HG03135 (cell line): ENCODE measurements around the gene CPEB4.
A peak's percentile ranks its signal among the peaks of the same experiment; 100 is the strongest.

Experiments used
- ATAC-seq: cut with Tn5 transposase; IDR thresholded peaks from one replicate; pipeline ENCODE4 v1.9.1; 2021; ENCODE audit warnings: mild to moderate bottlenecking, moderate library complexity; ENCODE audit not compliant: unreplicated experiment

CPEB4 gene

DNA sequence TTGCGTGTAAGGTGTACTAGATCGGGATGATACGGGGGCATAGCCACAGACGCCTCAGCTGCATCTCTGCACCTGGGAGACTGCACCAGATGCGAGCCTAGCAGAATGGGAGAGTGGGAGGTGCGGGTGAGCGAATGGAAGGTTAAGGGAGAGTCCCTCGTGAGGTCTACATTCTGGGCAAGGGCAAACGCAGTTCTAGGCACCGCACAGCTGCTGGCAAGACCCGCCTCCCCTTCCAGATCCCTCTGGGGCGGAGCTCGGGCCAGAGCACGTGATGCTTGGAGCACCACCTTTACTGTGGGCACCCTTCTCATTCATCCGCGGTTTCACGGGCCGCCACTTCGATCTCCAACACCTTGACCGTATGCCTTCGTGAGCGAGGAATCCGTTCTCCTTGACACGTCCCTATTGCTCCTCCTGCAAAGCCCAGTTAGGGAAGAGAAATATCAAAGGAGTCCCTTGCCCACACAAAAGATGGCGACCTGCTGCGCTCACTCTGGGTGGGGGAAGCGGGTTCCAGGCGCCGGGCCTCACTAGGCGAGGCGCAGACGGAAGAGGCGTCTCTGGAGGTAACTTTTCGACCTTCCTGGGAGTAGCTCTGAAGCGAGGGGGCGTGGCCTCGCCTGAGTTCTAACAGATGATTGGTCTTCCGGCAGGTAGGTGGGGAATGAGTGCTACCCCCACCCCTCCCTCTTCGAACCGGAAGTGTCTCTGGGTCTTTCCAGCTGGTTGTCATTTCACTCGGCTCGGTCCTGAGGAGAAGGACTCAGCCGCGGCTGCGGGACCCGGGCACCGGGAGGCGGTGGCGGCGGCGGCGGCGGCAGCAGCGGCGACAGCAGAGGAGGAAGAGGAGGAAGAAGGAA, at the start of gene CPEB4:
TSS of gene CPEB4 (plus strand) at position 740 of the 863 bp plus-strand sequence. CDS start 1,385 bp downstream, outside the sequence.
- peak; percentile 94 for ATAC-seq

GRCh38 chr5:173839117-173839713, 48.9 kb upstream of the CPEB4 start:
- ATAC-seq = no peak

DNA sequence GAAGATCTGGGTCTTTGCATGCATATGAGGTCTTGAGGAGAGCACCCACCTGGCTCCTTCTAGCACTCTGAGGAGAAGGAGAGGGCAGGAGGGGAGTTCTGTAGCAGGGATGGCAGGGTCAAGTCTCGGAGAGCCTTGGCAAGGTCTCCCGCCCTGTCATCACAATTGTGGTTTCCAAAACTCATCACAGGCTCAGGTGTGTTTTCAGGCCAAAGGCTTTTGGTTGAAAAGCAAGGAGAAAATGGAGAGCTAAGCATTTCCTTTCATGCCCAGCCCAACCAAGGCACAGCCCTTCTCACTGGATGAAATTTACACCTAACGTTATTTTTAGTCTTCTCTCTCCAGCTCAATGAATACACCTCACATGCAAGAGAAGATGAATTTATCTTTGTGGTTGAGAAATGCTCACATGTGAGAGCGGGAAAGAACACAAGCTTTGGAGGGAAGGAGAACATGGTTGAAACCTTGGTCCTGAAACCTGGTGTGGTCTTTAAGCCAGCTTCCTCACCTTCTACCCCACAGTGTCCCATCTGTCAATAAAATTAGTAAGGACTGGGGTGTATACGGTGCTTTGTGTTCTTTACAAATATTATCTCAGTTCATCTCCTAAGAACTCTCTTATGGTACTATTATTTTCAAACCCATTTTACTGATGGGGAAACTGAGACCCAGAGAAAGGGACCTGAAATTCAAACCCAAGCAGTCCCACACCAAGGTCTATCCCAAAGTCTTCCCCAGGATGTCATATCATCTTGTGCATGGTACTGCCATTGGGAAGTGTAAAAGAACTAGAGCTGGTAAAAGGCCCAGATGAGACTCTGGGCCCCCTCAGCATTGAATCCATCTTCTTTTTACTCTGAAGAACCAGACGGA, 47.8 kb upstream of the CPEB4 start:
- ATAC-seq = no peak

DNA sequence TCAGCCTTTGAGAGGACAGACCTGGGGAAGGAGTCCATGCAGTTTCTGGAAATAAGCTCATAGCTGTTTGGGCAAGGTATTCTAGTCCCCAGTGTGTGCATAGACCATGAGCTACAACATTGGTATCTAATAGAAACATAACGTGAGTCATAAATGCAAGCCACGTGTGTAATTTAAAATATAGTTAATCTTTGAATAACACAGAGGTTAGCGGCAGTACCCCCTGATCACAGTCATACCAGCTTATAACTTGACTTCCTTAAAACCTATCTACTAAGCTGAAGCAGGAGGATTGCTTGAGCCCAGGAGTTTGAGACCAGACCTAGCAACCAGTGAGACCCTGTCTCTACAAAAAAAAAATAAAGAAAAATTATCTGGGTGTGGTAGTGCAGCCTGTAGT, 46.4 kb upstream of the CPEB4 start:
- no peak for ATAC-seq

DNA sequence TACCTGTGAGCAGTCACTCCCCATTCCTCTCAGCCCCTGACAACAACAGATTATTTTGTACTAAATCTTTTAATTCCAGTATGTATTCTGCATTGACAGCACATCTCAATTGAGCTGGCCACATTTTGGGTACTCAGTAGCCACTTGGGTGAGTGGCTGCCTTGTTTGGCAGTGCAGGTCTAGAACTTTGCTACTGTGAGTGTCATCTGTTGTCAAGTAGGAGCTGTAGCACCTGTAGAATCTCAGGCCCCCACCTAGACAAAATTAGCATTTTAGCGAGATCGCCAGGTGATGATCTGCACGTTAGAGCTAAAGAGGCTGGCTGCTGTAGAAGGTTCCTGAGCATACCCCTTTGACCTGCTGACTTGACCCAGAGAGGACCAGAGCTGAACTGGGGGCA, 44.4 kb upstream of the CPEB4 start:
- no peak for ATAC-seq

- ATAC-seq = no peak
Measured at GRCh38 chr5:173845321-173845720, 42.8 kb upstream of the CPEB4 start.

GRCh38 chr5:173846929-173847501, 41.1 kb upstream of the CPEB4 start:
- ATAC-seq = no peak

GRCh38 chr5:173848986-173849596, 39.1 kb upstream of the CPEB4 start:
- ATAC-seq = no peak

- ATAC-seq = no peak
Measured at GRCh38 chr5:173849908-173850307, 38.2 kb upstream of the CPEB4 start.

DNA sequence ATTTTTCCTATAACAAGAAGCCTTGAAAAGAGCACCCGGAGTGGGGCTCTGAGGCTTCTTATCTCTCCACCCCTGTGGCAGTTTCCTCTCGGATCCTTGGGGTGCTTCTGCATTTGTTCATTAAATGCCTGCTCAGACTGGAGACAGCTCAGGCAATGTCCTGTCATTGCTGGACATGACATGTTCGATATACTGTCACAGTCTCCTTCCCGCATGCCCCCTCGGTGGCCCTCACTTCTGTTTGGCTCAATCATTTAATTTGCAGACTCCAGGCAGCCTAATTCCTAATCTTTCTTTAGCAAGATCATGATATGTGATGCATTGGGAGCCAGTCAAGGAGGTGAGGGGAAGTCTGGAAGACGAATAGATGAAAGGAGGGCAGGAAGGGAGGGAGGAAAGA, 37.5 kb upstream of the CPEB4 start:
- ATAC-seq = no peak

DNA sequence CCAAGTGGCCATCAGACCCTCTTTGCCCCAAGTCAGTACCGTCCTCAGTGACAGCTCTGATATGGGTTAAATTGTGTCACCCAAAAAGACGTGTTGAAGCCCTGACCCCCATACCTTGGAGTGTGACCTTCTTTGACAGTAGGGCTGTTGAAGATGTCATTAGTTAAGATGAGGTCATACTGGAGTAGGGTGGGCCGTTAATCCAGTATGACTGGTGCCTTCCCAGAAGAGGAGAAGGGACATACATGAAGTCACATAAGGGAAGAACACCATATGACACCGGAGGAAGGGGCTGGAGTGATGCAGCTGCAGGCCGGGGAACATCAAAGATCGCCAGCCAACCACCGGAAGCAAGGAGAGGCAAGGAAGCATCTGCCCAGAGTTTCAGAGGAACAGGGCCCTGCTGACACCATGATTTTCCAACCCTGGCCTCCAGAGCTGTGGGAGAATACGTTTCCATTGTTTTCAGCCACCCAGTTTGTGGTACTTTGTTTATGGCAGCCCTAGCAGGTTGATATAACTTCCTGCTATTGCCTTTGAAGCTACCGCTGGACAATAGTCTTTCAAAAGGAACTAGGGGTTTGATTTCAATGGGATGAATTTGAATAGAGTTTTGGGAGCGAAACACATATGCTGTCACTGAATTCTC, 36.4 kb upstream of the CPEB4 start:
- no peak for ATAC-seq

- ATAC-seq = no peak
Measured at GRCh38 chr5:173852790-173853359, 35.3 kb upstream of the CPEB4 start.

DNA sequence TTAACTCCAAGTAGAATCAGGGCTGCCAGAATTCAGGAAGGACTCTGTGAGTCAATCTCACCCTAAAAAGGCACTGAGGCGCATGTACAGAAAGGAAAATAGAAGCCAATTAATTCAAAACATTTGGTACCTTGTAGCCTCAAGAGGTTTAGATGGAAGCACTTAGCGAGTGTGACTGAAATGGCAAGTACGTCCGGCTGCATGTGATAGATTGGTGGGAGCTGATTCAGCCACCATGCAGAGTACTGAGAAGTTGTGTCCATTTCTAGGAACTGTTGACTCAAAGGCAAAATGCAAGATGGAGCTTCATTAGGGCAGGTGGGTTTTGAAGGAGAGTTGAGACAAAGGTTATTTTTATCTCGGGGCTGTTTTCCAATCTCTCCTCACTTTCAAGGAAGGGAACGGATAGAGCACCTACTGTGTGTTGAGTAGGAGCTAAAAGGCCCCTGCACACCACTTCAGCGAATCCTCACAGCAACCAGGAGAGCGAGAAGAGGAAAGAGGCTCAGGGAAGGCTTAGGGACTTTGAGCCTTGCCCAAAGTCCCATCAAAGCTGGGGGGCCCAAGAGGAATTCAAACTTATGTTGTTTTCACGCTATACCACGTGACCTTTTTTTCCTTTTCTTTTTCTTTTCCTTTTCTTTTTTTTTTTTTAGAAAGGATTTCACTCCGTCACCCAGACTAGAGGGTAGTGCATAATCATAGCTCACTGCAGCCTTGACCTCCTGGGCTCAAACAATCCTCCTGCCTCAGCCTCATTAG, 34.6 kb upstream of the CPEB4 start:
- no peak for ATAC-seq

GRCh38 chr5:173855162-173855994, 32.8 kb upstream of the CPEB4 start:
- ATAC-seq = no peak

DNA sequence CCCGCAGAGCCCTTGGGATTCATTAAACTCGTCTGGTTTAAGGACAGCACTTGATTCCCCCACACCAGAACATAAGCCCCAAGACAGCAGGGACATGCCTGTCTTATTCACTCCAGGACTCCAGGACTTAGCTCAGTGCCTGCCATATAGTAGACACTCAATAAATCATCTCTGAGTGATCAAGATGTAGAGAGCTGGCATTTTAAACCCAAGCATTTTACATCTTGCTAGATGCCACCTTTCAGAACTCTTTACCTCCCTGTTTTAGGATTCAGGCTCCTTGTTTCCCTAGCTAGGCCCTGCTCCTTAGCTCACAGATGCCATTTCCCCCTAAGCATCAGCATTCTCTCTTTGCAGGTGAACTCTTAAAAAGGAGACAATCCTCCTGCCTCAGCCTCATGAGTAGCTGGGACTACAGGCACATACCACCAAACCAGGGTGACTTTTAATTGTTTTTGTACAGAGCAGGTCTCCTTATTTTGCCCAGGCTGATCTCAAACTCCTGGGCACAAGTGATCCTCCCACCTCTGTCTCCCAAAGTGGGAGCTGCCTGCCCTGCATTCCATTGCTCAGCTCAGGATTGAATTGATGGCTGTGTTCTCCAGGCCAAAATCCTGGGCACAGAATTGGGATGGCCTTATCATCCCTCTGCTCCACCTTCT, 32.0 kb upstream of the CPEB4 start:
- ATAC-seq = no peak

DNA sequence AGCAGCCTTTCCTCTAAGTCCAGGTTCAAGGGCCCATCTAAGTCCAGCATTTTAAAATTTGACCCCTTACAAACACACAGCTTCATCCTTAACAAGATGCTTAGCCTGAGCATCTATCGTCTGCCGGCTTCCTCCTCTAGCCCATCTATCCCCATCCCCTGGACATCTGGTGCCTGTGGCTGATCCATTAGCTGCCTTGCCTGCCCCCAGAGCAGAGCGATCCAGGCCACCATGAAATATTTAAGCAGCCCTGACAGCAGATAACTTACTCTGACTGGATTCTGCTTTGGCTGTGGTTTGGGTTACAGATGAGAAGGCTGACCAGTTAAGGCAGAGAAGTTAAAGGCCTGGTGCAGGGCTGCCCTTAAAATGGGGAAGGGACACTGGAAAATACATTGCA, 30.9 kb upstream of the CPEB4 start:
- no peak for ATAC-seq

DNA sequence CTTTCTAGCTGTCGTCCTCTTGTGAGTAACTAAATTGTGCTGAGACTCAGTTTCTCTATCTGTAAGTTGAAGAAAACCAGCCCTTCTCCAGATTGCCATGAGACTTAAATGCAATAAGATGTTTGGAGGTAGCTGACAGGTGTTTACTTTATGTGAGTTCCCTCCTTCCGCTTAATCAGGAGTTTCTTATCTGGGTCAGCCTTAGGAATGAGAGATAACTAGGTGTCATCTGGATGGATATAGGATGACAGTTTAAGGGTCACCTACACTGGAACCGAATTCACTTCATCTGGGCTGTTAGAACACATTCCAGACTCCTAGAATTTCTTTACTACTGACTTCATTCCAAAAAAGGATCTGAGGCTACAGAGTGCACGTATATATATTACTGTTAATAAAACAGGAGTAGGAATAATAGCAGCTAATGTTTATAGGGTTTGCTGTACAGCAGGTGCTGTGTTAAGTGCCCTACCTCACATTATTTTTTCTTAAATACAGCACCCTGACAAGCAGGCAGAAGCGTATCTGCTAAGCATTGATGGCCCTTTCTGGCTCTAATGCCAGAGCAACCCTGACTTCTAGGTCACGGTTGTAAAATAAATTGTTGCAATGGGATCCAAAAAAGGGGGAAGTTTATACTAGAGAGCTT, 30.0 kb upstream of the CPEB4 start:
- ATAC-seq = no peak
